ENCODE data around the gene SNCA. TPM values are rescaled to one million over a fixed set of nuclear protein-coding genes. Genes with fewer than 3 reads are reported as not detected.

The SNCA gene
- total RNA-seq, 2 donors from 2014 or later = 0.37 to 0.86 TPM

Other genes with a start within 250 kb of the SNCA start
- not detected for gene MMRN1, start 57.7 kb upstream of the SNCA start, total RNA-seq